HG02763 (cell line): Measurements from ENCODE around the gene OR4L1.
"Not testable (repeated sequence)": the region's sequence is repeated elsewhere in the genome, so short reads cannot be mapped to it uniquely, and the experiment has no call there.

Experiments used
- ATAC-seq: cut with Tn5 transposase; IDR thresholded peaks from one replicate; pipeline ENCODE4 v1.9.1; 2021; ENCODE audit warnings: mild to moderate bottlenecking, moderate library complexity; ENCODE audit not compliant: unreplicated experiment

OR4L1 gene

DNA sequence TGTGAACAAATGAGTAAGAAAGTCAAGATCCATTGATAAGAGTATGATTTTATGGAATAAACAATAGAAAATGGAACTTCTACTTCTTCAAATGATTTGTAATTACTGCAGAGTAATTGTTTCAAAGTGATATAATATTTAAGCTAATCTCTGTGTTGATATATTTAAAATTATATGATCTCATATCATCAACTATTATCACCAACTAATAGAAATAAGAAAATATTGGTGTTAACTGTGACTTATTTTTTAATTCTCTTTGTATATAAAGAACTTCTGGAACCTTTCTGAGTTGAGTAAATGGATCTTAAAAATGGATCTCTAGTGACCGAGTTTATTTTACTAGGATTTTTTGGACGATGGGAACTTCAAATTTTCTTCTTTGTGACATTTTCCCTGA lies at the start of gene OR4L1:
OR4L1 (plus strand) TSS at position 301 of the 400 bp plus-strand sequence; CDS start at position 301, 0 bp downstream.
- ATAC-seq, result no peak

- ATAC-seq, result no peak
These were observed 40.5 kb upstream of the OR4L1 start, which contains the start of gene OR4K14 for GRCh38 chr14:20019257-20019865. TSS of gene OR4K14 (minus strand) at chr14:20019307. CDS start at chr14:20015193, 4,114 bp downstream.

DNA sequence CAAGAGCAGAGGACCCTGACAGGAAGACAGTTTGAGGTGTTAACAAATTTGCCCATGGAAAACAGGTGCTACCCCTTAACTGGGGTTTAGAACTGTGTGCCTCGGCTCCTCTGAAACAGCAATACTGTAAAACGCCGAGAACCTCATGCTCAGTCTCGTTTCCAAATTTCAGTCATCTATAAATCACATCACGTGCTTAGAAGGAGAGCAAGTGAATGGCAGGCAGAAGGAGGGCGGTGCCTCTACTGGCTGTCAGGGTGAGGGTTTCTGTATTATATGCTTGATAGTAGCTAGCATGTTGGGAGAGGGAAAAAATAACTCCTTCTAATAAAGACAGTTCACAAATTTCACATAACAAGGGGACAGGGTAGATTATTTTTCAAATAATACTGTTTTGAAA lies 28.8 kb upstream of the OR4L1 start:
- ATAC-seq, result no peak

DNA sequence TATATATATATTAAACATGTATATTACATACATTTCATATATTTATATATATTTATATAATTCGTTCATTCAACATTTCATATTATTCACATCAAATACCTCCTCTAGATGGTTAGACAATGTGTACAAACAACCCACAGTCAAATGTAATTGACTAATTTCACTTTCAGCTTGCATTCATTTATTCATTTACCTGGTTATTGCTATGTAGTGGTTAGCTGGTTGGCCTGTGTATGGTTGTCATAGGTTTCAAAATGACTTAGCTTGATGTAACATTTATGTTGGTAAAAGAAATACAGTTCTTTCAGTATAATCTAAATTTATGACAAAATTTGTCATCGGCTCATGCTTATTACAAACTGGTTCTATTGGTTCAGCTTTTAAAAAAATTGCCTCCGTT lies 24.4 kb upstream of the OR4L1 start:
- no peak for ATAC-seq

DNA sequence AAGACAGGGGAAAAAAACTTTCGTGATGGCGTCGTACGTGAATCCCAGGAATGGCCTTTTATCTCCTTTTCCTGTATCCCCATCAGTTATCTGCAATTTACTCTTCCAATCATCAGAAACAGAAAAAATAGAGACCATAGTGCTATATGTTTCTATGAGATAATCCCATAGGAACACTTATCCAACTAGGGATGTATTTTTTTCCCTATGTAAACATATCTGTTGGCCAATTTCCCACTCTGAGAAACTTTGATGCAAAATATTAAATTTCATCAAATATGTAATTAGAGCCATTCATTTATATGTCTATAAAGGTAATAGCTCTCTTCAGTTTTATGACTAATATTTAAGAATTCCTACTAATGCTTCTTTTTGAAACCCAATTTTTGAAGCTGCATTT lies 23.9 kb upstream of the OR4L1 start, which contains the start of gene OR4K13:
OR4K13 (minus strand) TSS at position 101 of the 400 bp plus-strand sequence. CDS start 1,280 bp downstream, outside the sequence.
- ATAC-seq, result no peak

- ATAC-seq, result no peak
These were observed 15.6 kb upstream of the OR4L1 start for GRCh38 chr14:20044243-20044642.

GRCh38 chr14:20048202-20048601 lies 11.6 kb upstream of the OR4L1 start:
- no peak for ATAC-seq

- ATAC-seq, result no peak
These were observed 32.2 kb downstream of the OR4L1 start for GRCh38 chr14:20092050-20092449.

DNA sequence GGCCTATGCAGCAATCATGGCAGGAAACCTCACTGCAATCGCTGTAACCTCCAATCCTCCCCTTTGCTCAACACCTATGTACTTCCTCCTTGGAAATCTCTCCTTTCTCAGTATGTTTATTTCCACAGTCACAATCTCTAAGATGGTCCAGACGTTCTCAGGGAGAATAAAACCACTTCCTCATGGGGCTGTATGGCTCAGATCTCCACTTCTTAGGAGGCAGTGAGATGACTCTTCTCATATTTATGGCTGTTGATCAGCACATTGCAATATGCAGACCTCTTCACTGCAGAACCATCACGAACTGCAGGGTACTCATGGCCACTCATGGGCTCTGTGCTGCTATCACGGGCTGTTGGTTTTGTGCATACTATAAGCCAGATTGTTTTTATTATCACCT lies 33.6 kb downstream of the OR4L1 start:
- ATAC-seq, result no peak

DNA sequence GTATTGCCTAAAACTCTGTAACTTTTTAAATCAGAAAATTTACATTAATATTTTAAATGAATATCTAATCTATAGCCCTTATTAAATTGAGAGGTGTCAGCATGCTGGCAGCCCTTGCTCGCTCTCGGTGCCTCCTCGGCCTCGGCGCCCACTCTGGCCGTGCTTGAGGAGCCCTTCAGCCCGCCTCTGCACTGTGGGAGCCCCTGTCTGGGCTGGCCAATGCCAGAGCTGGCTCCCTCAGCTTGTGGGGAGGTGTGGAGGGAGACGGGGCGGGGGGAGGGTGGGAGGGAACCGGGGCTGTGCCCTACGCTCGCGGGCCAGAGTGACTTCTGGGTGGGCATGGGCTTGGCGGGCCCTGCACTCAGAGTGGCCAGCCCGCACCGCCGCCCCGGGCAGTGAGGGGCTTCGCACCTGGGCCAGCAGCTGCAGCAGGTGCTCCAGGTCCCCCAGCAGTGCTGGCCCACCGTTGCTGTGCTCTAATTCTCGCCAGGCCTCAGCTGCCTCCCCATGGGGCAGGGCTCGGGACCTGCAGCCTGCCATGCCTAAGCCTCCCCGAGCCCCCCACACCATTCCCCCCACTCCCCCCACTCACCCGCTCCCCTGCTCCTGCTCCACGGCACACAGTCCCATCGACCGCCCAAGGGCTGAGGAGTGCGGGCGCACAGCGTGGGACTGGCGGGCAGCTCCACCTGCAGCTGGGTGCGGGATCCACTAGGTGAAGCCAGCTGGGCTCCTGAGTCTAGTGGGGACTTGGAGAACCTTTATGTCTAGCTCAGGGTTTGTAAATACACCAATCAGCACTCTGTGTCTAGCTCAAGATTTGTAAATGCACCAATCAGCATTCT lies 39.3 kb downstream of the OR4L1 start:
- not testable (repeated sequence) for ATAC-seq

DNA sequence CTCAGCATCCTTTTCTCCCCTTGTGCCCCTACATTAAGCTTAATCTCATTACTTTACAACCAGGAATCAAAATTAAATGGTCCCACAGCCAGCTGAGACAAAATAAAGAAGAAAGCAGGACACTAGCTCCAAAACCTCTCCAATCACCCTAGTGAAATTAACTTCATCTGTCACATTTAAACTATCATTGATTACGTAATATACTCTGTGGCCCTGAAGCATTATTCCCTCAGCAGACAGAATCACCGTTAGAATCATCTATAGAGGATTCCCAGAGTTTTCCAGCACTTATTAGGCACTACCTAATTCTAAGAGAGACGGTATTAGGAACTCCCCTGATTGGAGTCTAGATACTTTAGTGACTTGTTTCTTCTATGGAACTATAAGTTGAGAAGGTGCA lies 50.6 kb downstream of the OR4L1 start, which contains the start of gene OR4K17:
OR4K17 (plus strand) TSS at position 302 of the 400 bp plus-strand sequence. CDS start 6,761 bp downstream, outside the sequence.
- no peak for ATAC-seq
